Activated CD4-positive, alpha-beta T cell treated with anti-CD3 and anti-CD28 coated beads, Interleukin-2, amount 50 U/mL, for 48 hours (primary cell): ENCODE measurements around the gene RAB31.
A peak's percentile ranks its signal among the peaks of the same experiment; 100 is the strongest.

ENCODE experiments used
- DNase-seq, 2 experiments: peaks; one replicate each; pipeline ENCODE4 v3.0.0-alpha.2; 2020

RAB31 gene

DNA sequence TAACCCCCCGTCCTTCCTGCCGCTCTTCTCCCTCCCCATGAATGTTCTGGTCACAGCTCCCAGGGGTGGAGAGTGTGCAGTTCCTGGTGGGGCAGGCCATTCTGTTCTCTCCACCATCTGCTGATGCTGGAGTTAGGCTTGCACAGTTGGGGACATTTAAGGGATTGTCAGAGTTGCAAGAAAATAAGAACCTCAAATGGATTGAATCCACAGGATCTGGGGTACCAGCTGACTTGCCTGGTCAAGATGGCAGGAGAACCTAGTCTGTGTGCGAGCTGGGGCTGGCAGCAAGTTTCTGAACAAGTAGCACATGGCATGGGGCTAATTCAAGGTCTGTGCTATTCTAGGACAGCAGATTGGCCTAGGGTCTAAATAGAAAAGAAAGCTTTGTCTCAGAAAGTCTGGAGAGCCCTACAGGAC lies 116.9 kb downstream of the RAB31 start:
- no peak for DNase-seq

DNA sequence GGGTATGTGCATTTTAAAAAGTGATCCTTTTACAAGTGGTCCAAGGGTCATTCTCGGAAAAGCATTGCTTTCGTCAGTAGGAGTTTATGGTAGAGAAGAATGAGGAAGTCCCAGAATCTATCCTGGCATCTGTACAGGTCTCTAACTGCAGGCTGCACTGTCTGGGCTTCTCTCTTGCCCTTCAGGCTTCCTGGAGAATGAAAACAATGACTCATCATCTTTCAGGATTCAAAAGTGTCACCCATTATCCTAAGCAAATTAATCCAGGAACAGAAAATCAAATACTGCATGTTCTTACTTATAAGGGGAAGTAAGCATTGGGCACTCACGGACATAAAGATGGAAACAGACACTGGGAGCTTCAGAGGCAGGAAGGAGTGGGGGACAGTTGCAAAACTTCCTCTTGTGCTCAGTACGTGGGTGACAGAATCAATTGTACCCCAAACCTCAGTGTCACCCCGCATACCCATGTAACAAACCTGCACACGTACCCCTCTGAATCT lies 117.5 kb downstream of the RAB31 start:
- DNase-seq, result no peak

DNA sequence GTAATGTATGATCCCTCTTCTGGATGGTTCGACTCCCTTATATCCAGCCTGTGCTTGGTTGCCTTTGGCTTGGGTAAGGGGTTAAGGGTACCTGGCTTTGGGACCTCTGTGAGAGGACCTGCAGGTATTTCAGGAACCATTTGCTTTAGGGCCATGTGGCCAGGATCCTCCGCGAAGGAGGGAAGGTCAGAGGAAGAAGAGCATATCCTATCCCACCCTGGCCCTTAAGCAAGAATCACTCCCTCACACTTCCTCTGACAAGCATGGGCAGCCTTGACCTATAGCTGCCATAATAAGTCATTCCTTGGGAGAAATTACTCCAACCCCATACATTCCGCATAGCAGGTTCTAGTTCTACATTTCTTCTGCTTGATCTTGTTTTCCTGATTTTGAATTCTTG lies 118.6 kb downstream of the RAB31 start:
- no peak for DNase-seq

DNA sequence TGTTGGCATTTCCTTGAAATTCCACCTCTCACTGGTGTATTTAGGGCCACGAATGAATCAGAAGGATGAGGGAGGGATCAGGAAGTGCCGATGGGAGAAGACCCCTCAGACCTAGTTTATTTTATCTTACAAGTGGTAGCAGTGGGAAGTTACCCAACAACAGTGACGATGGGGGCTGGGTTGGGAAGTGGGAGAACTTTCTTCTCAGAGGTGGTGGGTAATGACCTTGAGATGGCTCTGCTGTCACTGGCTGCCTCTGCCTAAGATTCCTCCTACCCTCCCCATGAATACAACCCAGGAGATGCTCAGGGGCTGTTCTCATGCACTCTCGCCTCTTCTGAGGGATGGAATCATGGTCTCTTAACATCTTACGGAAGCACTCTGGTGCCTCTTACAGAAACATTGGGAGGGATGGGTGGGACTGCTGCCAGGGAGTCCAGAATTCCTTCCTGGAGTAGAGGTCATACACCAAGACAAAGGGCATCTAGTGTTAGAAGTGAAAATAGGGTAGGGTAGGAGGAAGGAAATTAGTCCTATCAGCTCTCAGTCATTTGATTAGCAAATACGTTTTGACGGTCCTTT lies 119.2 kb downstream of the RAB31 start:
- no peak for DNase-seq

DNA sequence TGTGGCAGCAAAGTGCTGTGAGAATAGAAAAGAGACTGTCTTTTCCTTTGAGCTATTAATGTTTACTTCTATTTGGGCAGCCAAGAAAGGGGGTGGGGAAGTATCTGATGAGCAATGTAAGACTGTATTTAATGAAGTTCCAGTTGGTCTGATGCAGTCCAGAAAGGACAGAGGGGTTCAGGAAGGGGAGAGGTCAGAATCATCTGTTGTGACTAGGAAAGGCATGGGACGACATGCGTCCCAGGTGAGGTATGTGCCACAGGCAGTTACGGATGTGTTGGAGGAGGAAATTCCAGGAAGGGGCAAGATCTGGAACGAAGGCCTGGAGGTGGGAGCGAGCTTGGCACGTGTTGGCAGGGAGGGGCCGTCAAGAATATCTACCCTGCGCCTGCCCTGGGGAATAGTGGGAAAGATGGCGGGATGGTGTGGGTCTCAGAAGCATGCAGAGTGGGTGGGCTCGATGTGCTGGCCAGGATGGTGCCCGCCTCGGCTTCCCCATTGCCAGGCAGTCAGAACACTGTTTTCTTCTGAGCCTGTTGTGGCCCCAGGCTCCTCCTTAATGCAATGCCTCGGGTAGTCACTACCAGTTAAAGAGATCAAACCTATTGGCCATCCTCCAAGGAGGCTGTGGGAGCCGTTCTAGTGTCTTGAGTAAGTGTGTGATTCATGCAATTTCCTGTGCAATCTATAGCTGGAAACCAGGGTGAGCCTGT lies 119.8 kb downstream of the RAB31 start:
- peak in 1 of 2 experiments; percentile 7 for DNase-seq

DNA sequence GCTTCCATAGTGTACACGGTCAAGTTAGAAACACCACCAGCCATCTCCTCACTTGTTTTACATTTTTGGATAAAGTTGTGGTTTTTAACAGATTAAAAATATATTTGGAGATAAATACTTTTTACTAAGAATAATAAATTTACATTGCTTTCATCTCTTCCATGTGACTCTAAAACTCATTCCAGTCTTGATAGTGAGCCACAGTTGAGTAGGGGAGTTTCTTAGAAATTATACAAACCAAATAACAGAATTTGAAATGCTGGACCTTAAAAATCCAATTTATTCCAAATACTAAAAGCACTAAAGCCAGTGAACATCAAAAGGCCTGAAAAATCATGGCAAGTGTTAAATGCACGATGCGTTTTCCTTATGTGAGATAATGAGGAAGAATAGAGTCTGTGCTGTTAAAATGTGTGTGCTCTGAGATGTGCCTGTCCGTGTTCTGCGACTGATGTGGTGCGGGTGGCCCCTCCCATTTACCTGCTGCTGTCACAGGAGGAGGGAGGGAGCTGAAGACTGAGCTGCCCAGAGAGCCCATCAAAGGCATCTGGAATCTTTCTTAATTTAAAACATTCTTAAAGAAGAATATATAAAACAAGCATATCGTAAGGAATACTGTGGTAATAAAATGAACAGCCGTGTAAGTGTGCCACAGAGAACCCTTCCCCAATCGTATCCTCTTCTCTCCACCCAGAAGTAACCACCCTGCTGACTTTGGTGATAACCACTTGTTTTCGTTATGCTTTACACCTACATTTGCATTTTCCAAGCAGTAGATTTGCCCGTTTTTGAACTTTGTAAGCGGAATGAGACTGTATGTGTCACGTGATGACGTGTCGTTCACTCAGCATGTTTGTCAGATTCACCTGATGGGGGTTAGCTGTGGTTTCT lies 120.7 kb downstream of the RAB31 start:
- DNase-seq, result no peak

DNA sequence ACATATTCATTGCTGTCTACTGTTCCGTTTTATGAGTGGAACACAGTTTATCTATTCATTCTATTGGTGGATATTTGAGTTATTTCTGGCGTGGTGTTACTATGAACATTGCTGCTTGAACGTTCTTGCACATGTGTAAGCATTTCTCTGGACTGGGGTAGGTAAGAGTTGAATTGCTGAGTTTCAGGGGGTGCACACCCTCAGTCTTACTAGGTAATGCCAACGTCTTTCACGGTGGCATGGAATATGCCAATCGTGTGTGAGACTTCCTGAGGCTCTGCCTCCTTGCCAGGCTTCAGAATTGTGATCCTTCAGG lies 121.3 kb downstream of the RAB31 start:
- no peak for DNase-seq

DNA sequence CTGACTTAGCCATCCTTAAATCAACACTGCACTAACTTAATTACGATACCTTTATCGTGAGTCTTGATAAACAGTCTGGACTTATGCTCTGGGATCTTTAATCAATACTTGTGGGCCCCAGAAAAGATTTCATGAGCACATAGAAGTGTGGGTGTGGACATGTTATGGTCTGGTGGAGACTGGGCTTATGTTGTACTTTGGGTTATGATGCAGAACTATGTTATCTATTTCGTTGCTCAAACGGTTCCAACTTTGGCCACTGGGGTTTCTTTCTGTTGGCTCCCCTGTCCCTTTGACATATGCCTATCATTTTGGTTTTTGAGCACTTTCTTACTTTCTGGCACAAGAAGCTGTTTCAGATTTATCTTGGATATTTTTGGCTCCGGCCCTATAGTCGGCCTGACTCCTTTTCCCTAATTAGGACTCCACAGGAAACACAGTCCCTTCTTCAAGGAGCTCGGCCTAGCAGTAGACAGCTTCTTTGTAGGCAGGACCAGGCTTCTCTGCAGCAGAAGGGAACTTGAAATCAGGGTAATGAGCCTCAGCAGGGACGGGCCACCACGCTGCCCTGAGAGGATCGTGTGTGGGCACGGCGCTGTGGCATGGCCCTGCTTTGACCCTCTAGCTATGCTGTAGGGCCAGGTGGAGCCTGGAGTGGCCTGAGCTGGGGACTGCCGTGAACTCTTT lies 123.1 kb downstream of the RAB31 start:
- DNase-seq, result no peak

DNA sequence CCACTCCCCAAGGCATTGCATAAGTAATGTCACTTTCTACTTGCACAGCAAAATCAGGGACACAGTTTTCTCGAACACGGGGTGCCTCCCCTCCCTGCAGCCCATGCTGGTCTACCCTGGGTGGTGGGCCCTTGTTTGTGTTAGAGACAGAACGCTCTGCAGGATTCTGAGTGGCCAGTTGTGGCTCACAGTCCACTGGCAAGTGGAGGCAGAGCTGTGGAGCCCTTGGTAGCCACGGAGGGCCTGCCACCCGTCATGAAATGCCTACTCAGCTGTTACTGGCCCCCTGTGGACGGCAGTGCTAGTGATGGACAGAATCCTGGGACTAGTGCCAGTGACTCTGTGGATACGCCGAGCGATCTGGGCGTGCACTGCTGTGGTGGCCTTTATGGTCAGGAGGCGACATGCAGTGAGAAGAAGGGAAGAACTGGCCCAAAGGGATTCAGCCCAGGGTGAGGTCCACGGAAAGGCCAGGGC lies 123.7 kb downstream of the RAB31 start:
- no peak for DNase-seq

DNA sequence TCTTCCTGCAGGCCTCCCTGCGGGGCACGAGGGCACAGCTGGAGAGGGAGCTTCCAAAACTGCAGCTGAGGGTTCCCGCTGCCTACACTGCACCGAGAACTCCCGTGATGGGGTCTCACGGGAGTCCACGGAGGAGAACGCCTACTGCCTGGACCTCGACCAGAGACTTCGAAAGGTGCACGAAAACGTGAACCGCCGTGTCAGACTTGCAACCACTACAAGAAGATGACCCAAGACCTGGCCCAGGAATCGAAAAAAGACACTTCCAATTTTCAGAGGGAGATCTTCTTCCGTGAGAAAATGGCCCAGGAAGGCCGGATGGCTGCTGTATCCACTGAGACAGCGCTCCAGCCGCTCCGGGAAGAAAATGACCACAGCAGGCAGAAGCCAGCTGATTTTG lies 124.8 kb downstream of the RAB31 start:
- DNase-seq, result no peak

DNA sequence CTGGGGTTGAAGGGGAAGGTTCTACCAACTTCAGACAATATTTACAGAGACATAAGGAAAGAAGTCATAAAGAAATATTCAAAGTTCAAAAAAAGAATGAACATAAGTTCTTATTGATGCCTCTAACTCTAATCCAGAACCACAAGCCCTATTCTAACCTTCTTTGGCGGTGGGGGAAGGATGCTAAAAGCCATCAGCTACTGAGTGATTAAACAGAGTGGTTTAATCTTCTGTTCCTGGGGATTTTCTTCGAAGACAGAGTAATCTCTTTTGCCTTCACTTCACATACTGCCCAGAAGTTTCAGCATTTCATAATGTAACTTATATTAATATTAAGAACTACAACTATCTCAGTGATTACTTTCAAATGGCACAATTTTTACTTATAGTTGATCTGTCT lies 126.5 kb downstream of the RAB31 start:
- DNase-seq, result no peak

DNA sequence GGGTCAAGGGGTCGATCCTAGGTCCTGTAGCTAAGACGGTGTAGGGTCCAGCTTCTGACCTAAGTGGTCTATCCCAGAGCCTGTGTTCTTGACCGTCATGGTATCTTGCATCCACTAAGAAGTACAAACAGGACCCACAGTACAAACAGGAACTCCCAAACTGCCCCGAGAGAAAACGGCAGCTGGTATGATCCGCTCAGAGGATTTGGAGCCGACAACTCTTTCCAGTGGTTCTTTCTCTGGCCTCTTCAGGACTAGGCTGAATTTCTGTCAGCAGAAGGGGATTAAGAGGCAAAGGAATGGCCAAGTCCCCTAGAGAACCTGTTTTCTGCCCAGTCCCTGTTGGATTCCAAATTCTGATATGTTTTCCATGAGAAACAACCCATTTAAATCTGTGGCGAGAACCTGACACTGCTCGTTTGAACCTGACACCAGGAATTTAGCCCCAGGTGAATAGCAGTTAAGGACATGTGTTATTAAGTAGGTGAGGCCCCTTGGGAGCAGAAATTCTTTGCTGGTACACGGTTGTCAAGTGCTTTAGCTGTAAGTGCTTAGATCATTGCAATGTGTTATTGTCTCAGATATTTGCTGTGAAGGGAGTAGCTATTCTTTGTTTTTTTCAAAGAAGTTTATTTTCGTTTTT lies 127.1 kb downstream of the RAB31 start:
- DNase-seq, result no peak

DNA sequence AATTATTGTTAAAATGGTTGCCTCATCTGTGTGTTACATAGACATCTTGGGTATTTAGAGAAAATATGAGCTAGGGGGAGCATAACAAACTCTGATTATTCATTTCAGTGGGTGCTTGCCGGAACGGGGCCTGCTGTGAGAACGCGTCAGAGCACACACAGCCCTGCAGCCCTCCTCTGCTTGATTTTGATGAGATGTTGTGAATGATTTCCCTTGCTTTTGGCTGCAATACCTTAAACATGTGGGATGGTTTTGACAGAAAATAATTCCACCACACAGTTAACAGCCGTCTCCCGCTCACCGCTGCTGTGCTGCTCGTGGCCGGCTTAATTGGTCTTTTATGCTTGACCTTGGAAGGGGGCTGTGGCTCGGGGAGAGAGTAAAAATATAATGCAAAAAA lies 127.7 kb downstream of the RAB31 start:
- DNase-seq, result no peak

DNA sequence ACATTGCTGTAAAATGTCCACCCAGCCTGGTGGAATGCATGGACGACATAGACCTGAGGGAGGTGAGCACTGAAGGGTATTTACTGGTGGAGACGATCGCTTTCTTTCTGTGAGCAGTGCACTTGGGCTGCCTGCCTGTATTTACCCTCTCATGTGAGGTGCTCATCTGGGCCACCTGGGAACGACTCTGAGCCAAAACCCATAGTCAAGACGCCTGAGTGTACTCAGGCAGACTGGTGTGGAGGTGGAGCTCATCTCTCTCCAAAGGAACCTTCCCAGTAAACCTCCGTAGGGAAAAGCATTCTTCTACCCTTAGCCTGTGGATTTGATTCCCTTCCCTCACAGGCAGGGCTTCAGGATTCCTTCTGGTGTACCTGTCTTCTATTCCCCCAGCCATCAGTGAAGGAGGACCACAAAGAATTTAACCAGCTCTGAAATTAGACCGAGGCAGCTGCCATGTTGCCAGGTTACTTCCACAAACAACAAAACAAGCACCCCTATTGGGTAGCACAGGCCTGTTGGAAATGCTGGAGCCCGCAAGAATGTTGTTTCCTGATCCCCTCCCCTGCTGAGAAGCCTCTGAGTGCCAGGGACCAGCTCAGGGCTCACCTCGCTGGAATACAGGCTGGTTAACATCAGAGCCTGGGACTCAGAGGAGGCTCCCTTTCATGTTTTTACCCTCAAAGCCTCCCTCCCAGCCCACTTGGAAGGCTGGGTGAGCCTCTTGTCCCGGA lies 130.2 kb downstream of the RAB31 start:
- no peak for DNase-seq

DNA sequence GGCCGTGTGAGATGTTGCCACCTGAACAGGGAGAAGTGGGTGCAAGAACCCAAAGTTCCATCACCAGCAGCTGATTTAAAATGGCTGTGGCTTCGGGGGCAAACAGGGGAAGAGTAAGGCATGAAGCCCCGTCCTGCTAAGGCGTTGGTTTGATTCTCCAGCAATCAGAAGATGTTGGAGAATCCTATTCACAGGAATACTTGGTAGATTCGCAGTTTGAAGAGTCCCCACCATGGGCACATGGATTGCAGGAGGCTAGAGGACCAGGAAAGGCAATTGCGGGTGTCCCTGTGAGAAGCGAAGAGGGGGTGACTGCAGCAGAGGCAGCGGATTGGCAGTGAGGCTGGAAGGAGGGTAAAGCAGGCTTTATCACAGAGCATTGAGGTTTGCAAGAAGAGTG lies 131.1 kb downstream of the RAB31 start:
- DNase-seq, result no peak

DNA sequence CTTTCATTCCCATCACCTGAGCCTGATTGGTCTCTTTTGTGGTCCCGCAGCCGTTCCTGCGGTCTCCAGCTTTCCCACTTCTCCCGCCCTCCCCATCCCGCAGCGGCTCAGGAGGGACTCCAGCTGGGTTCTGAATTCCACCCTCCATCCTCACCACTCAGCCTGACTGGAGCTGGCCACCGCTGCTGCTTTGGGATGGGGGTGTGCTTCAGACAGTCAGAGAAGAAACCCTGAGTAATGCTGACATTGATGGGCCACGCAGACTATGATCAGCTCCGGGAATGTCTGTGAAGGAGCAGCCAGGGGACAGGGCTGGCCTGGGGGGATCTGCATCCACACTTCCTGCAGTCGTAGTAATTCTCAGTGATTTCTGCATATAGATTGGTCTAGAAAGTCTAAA lies 131.8 kb downstream of the RAB31 start:
- no peak for DNase-seq

DNA sequence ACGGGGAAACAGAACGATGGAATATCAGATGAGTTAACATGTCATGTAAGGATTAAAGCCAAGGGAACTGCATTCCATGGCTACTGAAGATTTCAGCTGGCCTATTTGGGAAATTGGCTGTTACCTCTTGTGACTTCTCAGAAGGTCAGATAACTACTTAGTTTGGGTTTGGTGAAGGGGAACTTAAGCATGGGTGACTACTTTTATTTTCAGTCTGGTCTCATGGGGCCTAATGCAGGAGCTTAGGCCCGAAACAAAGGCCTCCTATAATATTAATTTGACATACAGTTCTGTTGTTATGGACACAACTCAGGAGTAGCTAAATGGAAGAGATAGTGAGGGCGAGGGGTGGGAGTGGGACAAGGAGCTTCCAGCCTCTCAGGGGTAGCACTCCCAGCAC lies 133.7 kb downstream of the RAB31 start:
- no peak for DNase-seq

DNA sequence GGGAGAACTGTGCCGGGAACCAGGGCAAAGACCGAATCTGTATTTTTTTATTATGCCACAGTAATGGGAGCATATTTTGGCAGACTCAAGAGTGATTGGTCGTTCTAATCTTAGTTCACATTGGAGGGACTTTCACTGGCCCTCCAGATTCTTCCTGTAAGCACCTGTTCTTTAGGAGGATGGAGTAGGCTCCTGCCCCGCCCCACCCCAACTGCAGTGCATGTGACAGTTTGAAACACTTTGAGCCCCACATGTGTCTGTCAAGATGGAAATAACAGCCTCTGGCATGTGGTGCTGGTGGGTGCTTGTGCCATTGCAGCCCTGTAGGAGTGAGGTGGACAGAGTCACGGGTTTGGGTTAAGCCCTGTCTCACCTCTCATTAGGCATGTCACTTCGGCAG lies 134.3 kb downstream of the RAB31 start:
- DNase-seq, result no peak

DNA sequence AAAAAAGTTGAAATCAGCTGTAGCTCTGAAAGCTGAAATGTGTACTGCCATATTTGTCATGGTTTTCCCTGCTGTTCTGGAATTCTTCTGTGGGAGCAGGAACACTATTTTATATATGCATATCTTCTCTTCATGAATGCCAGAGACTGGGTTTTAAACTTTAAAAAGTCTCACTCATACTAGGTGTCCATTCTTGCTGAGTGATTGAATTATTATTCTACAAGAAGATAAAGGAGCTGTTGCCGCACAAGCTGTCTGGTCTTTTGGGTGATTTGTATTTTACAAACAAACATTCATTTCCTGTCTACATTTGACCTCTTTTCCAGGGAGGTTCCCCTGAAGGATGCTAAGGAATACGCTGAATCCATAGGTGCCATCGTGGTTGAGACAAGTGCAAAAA lies 137.2 kb downstream of the RAB31 start:
- no peak for DNase-seq

DNA sequence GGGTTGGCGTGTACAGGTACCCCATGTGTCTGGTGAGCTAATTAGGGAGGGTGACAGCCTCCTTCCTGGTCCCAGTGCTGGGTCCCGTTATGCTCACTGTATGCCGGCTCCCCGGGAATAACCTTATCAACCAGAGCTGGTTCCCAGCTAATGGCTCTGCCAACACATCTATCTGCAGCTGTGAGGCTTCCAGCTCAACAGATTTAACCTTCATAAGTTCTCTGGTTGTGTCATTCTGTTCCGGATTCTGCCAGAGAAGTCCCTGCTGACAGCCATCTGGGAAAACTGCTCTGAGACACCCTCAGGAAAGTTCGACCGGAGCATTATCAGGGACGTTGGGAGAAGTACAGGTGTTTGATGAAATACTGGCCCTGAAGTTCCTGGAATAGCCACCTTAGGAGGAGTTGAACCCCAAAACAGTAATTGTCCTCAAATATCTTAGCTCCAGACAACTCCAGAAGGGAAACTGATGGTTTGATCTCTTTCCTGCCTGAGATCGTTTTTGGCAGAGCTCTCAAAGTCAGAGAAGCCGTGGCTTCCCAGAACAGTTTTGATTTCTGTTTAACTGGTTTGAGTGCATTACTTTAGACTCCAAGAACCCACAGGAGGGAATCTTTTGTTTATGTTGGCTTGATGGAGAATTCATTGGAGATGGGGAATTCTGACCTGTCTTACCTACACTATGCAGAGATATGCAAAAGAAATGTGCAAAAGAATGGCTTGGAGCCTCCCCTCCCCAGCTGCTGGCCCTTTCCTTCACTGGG lies 138.2 kb downstream of the RAB31 start:
- no peak for DNase-seq
